ENCODE measurements around the gene A1BG. TPM values are rescaled to one million over a fixed set of nuclear protein-coding genes. Genes with fewer than 3 reads are reported as not detected.

Gene A1BG
- total and polyA plus RNA-seq, 2 of the 13 experiments (the other 11 are each of a cell fraction or from before 2014, with no cell fraction given): 14.7 to 41.4 TPM

DNA sequence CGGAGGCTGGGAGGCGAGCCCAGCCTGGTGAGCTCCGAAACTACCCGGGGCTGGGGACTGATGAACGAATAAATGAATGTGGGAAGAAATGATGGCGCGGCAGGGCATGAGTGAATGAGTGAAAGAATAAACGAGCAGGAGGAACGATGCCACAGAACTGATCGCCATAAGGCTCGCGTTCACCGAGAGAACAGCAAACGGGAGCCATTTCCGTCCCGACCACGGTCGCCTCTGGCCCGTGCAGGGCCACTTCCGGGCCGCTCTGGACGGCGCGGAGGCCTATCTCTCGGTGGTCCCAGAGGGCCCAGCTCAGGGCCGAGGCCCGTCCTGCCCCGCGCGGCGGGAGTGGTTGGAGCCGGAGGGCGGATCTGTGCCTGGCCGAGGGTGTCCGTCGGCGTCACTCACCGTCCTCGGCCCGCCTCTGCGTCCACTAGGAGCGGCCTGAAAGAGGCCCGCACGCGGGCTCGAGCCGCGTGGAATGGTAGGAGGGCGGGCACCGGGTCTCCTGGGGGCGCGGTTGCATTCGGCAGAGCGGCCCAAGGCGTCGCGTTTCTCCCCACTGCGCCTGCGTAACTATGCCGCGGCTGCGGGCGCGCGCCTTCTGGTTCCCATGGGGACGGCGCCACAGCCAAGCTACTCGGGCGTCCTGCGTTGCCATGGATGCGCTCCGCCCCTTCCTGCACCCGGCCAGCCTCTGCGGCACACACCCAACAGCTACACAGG is 9.1 kb upstream of the A1BG start, which contains the start of gene ZNF497 (continued):
- TF ChIP-seq ATF1 (CRISPR knock-in tag; IDR thresholded peaks at IDR 0.05) (no peak), ZNF605 (CRISPR knock-in tag; IDR thresholded peaks at IDR 0.05) (no peak; the same call in 1 of the 2 replicates), XRCC5 (optimal IDR thresholded peaks at IDR 0.05; ENCODE audit: low read length) (peak; percentile 50), HNRNPUL1 (IDR thresholded peaks at IDR 0.05; ENCODE audit: low read depth, low read length) (no peak), SETDB1 (CRISPR knock-in tag; IDR thresholded peaks at IDR 0.05; ENCODE audit: borderline replicate concordance) (no peak), ZSCAN9 (CRISPR knock-in tag; IDR thresholded peaks at IDR 0.05; ENCODE audit: borderline replicate concordance) (0 out of 2 replicates have a peak, but pooled peaks have one; percentile 53), AKAP8 (CRISPR knock-in tag; IDR thresholded peaks at IDR 0.05) (no peak; the same call in 1 of the 2 replicates), ZMYM4 (CRISPR knock-in tag; IDR thresholded peaks at IDR 0.05) (no peak), MTF2 (CRISPR knock-in tag; IDR thresholded peaks at IDR 0.05; ENCODE audit: borderline replicate concordance) (no peak), KLF12 (CRISPR knock-in tag; IDR thresholded peaks at IDR 0.05; ENCODE audit: borderline replicate concordance) (peak; percentile 96), HNF4A (CRISPR knock-in tag; IDR thresholded peaks at IDR 0.05) (no peak; the same call in 1 of the 2 replicates), TOPORS (CRISPR knock-in tag; IDR thresholded peaks at IDR 0.05) (0 out of 2 replicates have a peak, but pooled peaks have one; percentile 2), SP1 (IDR thresholded peaks at IDR 0.05) (no peak), SP1 (CRISPR knock-in tag; IDR thresholded peaks at IDR 0.05) (no peak; the same call in 1 of the 2 replicates), KLF15 (CRISPR knock-in tag; IDR thresholded peaks at IDR 0.05; ENCODE audit: borderline replicate concordance) (no peak; the same call in 1 of the 2 replicates), SMAD9 (CRISPR knock-in tag; IDR thresholded peaks at IDR 0.05) (no peak), ZC3H4 (CRISPR knock-in tag; IDR thresholded peaks at IDR 0.05; ENCODE audit: borderline replicate concordance) (no peak), ZNF660 (CRISPR knock-in tag; IDR thresholded peaks at IDR 0.05; ENCODE audit: borderline replicate concordance, low read depth) (no peak), HCFC1 (IDR thresholded peaks at IDR 0.05; ENCODE audit: low read depth, low read length) (peak; percentile 61), PHB2 (IDR thresholded peaks at IDR 0.05; ENCODE audit: partially characterized antibody) (no peak), POLR2A (IDR thresholded peaks at IDR 0.05; ENCODE audit: insufficient read depth in 1 of 2, low read depth in 2 of 2, low read length in 2 of 2) (peak; percentile 78 to 93), ZNF367 (CRISPR knock-in tag; IDR thresholded peaks at IDR 0.05; ENCODE audit: borderline replicate concordance) (no peak), ELF3 (CRISPR knock-in tag; IDR thresholded peaks at IDR 0.05) (peak; percentile 76), ARNTL (CRISPR knock-in tag; IDR thresholded peaks at IDR 0.05) (no peak), PAWR (CRISPR knock-in tag; IDR thresholded peaks at IDR 0.05; ENCODE audit: borderline replicate concordance) (no peak), ZNF441 (CRISPR knock-in tag; IDR thresholded peaks at IDR 0.05; ENCODE audit: borderline replicate concordance) (peak; percentile 67; the same call in 1 of the 2 replicates)
- TF ChIP-seq, protein P1, sequence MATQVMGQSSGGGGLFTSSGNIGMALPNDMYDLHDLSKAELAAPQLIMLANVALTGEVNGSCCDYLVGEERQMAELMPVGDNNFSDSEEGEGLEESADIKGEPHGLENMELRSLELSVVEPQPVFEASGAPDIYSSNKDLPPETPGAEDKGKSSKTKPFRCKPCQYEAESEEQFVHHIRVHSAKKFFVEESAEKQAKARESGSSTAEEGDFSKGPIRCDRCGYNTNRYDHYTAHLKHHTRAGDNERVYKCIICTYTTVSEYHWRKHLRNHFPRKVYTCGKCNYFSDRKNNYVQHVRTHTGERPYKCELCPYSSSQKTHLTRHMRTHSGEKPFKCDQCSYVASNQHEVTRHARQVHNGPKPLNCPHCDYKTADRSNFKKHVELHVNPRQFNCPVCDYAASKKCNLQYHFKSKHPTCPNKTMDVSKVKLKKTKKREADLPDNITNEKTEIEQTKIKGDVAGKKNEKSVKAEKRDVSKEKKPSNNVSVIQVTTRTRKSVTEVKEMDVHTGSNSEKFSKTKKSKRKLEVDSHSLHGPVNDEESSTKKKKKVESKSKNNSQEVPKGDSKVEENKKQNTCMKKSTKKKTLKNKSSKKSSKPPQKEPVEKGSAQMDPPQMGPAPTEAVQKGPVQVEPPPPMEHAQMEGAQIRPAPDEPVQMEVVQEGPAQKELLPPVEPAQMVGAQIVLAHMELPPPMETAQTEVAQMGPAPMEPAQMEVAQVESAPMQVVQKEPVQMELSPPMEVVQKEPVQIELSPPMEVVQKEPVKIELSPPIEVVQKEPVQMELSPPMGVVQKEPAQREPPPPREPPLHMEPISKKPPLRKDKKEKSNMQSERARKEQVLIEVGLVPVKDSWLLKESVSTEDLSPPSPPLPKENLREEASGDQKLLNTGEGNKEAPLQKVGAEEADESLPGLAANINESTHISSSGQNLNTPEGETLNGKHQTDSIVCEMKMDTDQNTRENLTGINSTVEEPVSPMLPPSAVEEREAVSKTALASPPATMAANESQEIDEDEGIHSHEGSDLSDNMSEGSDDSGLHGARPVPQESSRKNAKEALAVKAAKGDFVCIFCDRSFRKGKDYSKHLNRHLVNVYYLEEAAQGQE (IDR thresholded peaks at IDR 0.05; ENCODE audit: borderline replicate concordance in 1 of 2, low read depth in 1 of 2, low read length in 2 of 2): no peak
- TF ChIP-seq, protein P2, sequence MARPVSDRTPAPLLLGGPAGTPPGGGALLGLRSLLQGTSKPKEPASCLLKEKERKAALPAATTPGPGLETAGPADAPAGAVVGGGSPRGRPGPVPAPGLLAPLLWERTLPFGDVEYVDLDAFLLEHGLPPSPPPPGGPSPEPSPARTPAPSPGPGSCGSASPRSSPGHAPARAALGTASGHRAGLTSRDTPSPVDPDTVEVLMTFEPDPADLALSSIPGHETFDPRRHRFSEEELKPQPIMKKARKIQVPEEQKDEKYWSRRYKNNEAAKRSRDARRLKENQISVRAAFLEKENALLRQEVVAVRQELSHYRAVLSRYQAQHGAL (CRISPR knock-in tag; IDR thresholded peaks at IDR 0.05; ENCODE audit: not compliant biosample characterization): peak; percentile 73
